Sigmoid colon (tissue), 7 donors: ENCODE measurements around the gene MRPL42. TPM values are rescaled to one million over a fixed set of nuclear protein-coding genes. Genes with fewer than 3 reads are reported as not detected.

Source experiments
- DNase-seq: peaks from one replicate; pipeline ENCODE4 v3.0.0-alpha.2; 2019
- H3K27ac ChIP-seq, 4 donors: fragments of 200-600 bp; sonication (generic); one replicate each; pipeline ENCODE4 v1.5.1; 2016 to 2019; ENCODE audit warnings: mild to moderate bottlenecking in 1 of 4
- H3K27me3 ChIP-seq, 3 donors: fragments of 200-600 bp; sonication (generic); one replicate each; pipeline ENCODE4 v1.5.1; 2019; ENCODE audit warnings: mild to moderate bottlenecking in 1 of 3
- H3K36me3 ChIP-seq, 4 donors: fragments of 200-600 bp; sonication (generic); one replicate each; pipeline ENCODE4 v1.5.1; 2016 to 2019
- H3K4me1 ChIP-seq, 4 donors: fragments of 200-600 bp; sonication (generic); one replicate each; pipeline ENCODE4 v1.5.1; 2017 to 2019
- H3K4me3 ChIP-seq, 4 donors: fragments of 200-600 bp; sonication (generic); one replicate each; pipeline ENCODE4 v1.5.1; 2017 to 2019; ENCODE audit warnings: mild to moderate bottlenecking in 2 of 4, moderate library complexity in 1 of 4
- H3K9me3 ChIP-seq, 4 donors: fragments of 200-600 bp in 3 of 4; sonication (generic) in 3 of 4; one replicate each; pipeline versions ENCODE4 v1.5.1 to v1.6.1; 2013 to 2019
- CTCF ChIP-seq, 4 experiments: fragments of 450-650 bp in 3 of 4; fragments of 200-600 bp in 1 of 4; IDR thresholded peaks; one replicate each; pipeline ENCODE4 v1.5.1; 2016 to 2019; ENCODE audit warnings: antibody characterized with exemption in 4 of 4, mild to moderate bottlenecking in 3 of 4, moderate library complexity in 2 of 4
- EP300 ChIP-seq, 4 donors: sonication (generic); formaldehyde crosslinking; IDR thresholded peaks; one replicate each; pipeline ENCODE4 v1.6.1; 2017; ENCODE audit warnings: antibody characterized with exemption in 4 of 4
- POLR2A ChIP-seq, 2 donors: fragments of 450-650 bp; IDR thresholded peaks; one replicate each; pipeline ENCODE4 v1.6.1; 2016; ENCODE audit warnings: antibody characterized with exemption in 2 of 2, mild to moderate bottlenecking in 2 of 2, moderate library complexity in 2 of 2
- POLR2AphosphoS5 ChIP-seq, 4 donors: sonication (generic); formaldehyde crosslinking; IDR thresholded peaks; one replicate each; pipeline ENCODE4 v1.6.1; 2017; ENCODE audit warnings: antibody characterized with exemption in 4 of 4
- WGBS, 2 donors: extraction: QIAGEN DNeasy Blood & Tissue Kit; methylation state at CpG; one replicate each; pipeline ENCODE4 v1.1.7; 2013; 5-methylcytosine and 5-hydroxymethylcytosine counted together
- intact Hi-C: fragments of 100-400 bp; cut with DNase I; formaldehyde crosslinking; loops from one replicate; pipeline ENCODE4 v1.15.1; 2023
- polyA plus RNA-seq, 3 donors: library from polyadenylated mRNA; stranded (reverse); fragments of 200-250 nt; gene quantifications; one replicate each; pipeline ENCODE4 v1.2.3, GENCODE V29; 2013
- total RNA-seq, 4 donors: library from RNA; depleted of rRNA; stranded (reverse); fragments of >200 nt; gene quantifications; one replicate each; pipeline ENCODE4 v1.1.0, GENCODE V29; 2016
- donor health status: healthy with polysubstance abuse.
- donor health status: Bipolar disorder and iron deficiency.
- donor health status: healthy.

MRPL42 gene
- total and polyA plus RNA-seq, 7 donors = 37.9 to 79.5 (median 48.1) TPM

- no peak for DNase-seq
- Histone ChIP-seq H3K36me3 (no peaks in the 10 kb centered on the region), H3K27ac (peak overlapping the region in 2 of 4 donors; percentile 14 to 36), H3K9me3 (no peaks in the 10 kb centered on the region), H3K4me1 (peaks cover 0 to 86% (median 62%) of the 10 kb centered on the region in 4 donors), H3K27me3 (no peaks in the 10 kb centered on the region), H3K4me3 (no peak overlapping the region)
- WGBS, 2 donors = 59 to 65% methylated on average over 8 of the region's 8 CpGs
- intact Hi-C loops = no loop called here
- no peak for TF ChIP-seq POLR2A (IDR thresholded peaks at IDR 0.05)
- no peak for TF ChIP-seq EP300 (IDR thresholded peaks at IDR 0.05)
- TF ChIP-seq CTCF (IDR thresholded peaks at IDR 0.05) = no peak
- TF ChIP-seq POLR2AphosphoS5 (IDR thresholded peaks at IDR 0.05) = no peak
Measured at GRCh38 chr12:93425736-93426411, 41.4 kb upstream of the MRPL42 start.

- peak overlapping the region in 1 of 4 donors; percentile 36 for H3K27ac ChIP-seq
- WGBS, 2 donors = 4 to 16% methylated on average over 1 of the region's 1 CpG
- no peak overlapping the region for H3K4me3 ChIP-seq
- H3K27me3 ChIP-seq = no peaks in the 10 kb centered on the region
- no peaks in the 10 kb centered on the region for H3K9me3 ChIP-seq
- no peaks in the 10 kb centered on the region for H3K36me3 ChIP-seq
- no peak for TF ChIP-seq POLR2A (IDR thresholded peaks at IDR 0.05)
- TF ChIP-seq POLR2AphosphoS5 (IDR thresholded peaks at IDR 0.05) = no peak
- TF ChIP-seq EP300 (IDR thresholded peaks at IDR 0.05) = no peak
- TF ChIP-seq CTCF (IDR thresholded peaks at IDR 0.05) = no peak
- peaks cover 0 to 87% (median 62%) of the 10 kb centered on the region in 4 donors for H3K4me1 ChIP-seq
- intact Hi-C loops = no loop called here
- DNase-seq = no peak
Measured at GRCh38 chr12:93426412-93426805, 40.9 kb upstream of the MRPL42 start.

- 88 to 92% methylated on average over 5 of the region's 5 CpGs for WGBS, 2 donors
- intact Hi-C loops = no loop called here
- Histone ChIP-seq H3K27ac (peak overlapping the region in 1 of 4 donors; percentile 25), H3K36me3 (no peaks in the 10 kb centered on the region), H3K9me3 (no peaks in the 10 kb centered on the region), H3K27me3 (no peaks in the 10 kb centered on the region), H3K4me1 (peaks cover 0 to 80% (median 59%) of the 10 kb centered on the region in 4 donors), H3K4me3 (no peak overlapping the region)
- DNase-seq = no peak
- TF ChIP-seq EP300 (IDR thresholded peaks at IDR 0.05) = no peak
- TF ChIP-seq POLR2AphosphoS5 (IDR thresholded peaks at IDR 0.05) = no peak
- no peak for TF ChIP-seq POLR2A (IDR thresholded peaks at IDR 0.05)
- TF ChIP-seq CTCF (IDR thresholded peaks at IDR 0.05) = no peak
Measured at GRCh38 chr12:93427779-93428564, 39.3 kb upstream of the MRPL42 start.

GRCh38 chr12:93429448-93429847 lies 37.9 kb upstream of the MRPL42 start:
- TF ChIP-seq POLR2AphosphoS5 (IDR thresholded peaks at IDR 0.05) (no peak), CTCF (IDR thresholded peaks at IDR 0.05) (no peak), POLR2A (IDR thresholded peaks at IDR 0.05) (no peak), EP300 (IDR thresholded peaks at IDR 0.05) (no peak)
- intact Hi-C loops = no loop called here
- Histone ChIP-seq H3K4me3 (no peak overlapping the region), H3K4me1 (peaks cover 0 to 78% (median 57%) of the 10 kb centered on the region in 4 donors), H3K9me3 (no peaks in the 10 kb centered on the region), H3K27me3 (no peaks in the 10 kb centered on the region), H3K27ac (no peak overlapping the region), H3K36me3 (no peaks in the 10 kb centered on the region)
- WGBS, 2 donors = 37 to 82% methylated on average over 1 of the region's 1 CpG
- DNase-seq = no peak
